ENCODE measurements around the gene SRRM3.

Gene SRRM3

DNA sequence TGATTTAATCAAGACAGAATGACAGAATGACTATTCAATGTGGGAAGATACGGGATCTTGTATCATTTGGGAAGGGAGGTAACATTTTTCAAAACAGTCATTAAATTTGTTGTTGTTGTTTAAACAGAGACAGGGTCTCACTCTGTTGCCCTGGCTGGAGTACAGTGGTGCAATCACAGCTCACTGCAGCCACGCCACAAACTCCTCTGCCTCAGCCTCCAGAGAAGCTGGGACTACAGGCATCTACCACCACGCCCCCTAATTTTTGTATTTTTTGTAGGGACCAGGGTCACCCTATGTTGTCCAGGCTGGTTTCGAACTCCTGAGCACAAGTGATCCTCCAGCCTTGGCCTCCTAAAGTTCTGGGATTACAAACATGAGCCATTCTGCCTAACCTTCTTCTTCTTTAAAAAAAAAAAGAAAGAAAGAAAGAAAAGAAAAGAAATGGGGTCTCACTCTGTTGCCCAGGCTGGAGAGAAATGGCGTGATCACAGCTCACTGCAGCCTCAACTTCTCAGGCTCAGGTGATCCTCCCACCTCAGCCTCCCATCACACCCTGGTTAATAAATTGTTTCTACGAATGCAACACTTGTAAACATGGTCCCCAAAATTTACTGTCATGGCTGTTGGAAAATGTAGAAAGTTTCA is 132.7 kb downstream of the SRRM3 start:
- no peak for TF ChIP-seq SIN3A (IDR thresholded peaks at IDR 0.05; ENCODE audit: borderline replicate concordance, insufficient read depth, low read length)
- TF ChIP-seq, protein P1, sequence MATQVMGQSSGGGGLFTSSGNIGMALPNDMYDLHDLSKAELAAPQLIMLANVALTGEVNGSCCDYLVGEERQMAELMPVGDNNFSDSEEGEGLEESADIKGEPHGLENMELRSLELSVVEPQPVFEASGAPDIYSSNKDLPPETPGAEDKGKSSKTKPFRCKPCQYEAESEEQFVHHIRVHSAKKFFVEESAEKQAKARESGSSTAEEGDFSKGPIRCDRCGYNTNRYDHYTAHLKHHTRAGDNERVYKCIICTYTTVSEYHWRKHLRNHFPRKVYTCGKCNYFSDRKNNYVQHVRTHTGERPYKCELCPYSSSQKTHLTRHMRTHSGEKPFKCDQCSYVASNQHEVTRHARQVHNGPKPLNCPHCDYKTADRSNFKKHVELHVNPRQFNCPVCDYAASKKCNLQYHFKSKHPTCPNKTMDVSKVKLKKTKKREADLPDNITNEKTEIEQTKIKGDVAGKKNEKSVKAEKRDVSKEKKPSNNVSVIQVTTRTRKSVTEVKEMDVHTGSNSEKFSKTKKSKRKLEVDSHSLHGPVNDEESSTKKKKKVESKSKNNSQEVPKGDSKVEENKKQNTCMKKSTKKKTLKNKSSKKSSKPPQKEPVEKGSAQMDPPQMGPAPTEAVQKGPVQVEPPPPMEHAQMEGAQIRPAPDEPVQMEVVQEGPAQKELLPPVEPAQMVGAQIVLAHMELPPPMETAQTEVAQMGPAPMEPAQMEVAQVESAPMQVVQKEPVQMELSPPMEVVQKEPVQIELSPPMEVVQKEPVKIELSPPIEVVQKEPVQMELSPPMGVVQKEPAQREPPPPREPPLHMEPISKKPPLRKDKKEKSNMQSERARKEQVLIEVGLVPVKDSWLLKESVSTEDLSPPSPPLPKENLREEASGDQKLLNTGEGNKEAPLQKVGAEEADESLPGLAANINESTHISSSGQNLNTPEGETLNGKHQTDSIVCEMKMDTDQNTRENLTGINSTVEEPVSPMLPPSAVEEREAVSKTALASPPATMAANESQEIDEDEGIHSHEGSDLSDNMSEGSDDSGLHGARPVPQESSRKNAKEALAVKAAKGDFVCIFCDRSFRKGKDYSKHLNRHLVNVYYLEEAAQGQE (IDR thresholded peaks at IDR 0.05; ENCODE audit: insufficient read depth in 1 of 2, low read depth in 2 of 2, low read length in 2 of 2), result no peak
- no peak for TF ChIP-seq TAF1 (IDR thresholded peaks at IDR 0.05; ENCODE audit: borderline replicate concordance, insufficient read depth, low read length)
- no peak for TF ChIP-seq FOXP2 (optimal IDR thresholded peaks at IDR 0.05; ENCODE audit: borderline replicate concordance, extremely low read depth, extremely low read length, insufficient read depth)
- TF ChIP-seq POLR2AphosphoS5 (IDR thresholded peaks at IDR 0.05; ENCODE audit: low read depth, low read length), result no peak

DNA sequence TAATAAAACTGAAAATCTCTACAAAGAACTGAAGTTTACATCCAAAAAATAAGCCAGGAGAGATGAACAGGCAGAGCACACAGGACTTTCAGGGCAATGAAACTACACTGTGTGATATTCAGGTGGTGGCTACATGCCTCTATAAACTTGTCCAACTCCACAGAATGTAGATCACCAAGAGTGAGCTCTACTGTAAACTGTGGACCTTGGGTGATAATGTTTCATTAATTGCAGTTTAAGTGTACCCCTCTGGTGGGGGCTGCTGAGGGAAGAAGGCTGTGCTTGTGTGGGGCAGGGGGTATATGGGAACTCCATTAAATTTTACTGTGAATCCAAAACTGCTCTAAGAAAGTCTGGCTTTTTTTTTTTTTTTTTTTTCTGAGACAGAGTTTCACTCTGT is 134.4 kb downstream of the SRRM3 start:
- TF ChIP-seq SIN3A (IDR thresholded peaks at IDR 0.05; ENCODE audit: borderline replicate concordance, insufficient read depth, low read length) (no peak), TAF1 (IDR thresholded peaks at IDR 0.05; ENCODE audit: borderline replicate concordance, insufficient read depth, low read length) (no peak), POLR2AphosphoS5 (IDR thresholded peaks at IDR 0.05; ENCODE audit: low read depth, low read length) (no peak), FOXP2 (optimal IDR thresholded peaks at IDR 0.05; ENCODE audit: borderline replicate concordance, extremely low read depth, extremely low read length, insufficient read depth) (no peak)
- TF ChIP-seq, protein P1 (IDR thresholded peaks at IDR 0.05; ENCODE audit: insufficient read depth in 1 of 2, low read depth in 2 of 2, low read length in 2 of 2), result no peak
